ENCODE results near the gene RLBP1.

DNA sequence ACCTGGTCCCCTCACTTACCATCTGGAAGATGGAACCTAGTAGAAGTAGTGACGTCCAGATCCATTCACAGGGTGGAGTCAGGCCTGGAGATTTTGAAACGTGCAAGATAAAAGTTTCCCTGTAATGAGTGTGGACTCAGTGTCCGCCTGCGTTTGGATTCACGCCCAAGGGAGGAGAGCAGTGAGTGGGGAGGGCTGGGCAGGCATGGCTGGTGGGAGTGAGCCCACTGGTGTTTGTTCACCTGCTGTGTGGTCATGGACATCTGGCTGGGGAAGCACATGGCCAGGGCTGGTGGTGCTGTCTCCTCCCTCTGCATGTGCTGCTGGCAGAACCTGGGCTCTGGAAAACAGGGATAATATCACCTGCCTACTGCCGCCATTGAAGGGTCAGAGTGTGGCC, 37.0 kb downstream of the RLBP1 start:
- no peak for TF ChIP-seq EZH2 (IDR thresholded peaks at IDR 0.05; ENCODE audit: low read depth)
- TF ChIP-seq, protein P1, sequence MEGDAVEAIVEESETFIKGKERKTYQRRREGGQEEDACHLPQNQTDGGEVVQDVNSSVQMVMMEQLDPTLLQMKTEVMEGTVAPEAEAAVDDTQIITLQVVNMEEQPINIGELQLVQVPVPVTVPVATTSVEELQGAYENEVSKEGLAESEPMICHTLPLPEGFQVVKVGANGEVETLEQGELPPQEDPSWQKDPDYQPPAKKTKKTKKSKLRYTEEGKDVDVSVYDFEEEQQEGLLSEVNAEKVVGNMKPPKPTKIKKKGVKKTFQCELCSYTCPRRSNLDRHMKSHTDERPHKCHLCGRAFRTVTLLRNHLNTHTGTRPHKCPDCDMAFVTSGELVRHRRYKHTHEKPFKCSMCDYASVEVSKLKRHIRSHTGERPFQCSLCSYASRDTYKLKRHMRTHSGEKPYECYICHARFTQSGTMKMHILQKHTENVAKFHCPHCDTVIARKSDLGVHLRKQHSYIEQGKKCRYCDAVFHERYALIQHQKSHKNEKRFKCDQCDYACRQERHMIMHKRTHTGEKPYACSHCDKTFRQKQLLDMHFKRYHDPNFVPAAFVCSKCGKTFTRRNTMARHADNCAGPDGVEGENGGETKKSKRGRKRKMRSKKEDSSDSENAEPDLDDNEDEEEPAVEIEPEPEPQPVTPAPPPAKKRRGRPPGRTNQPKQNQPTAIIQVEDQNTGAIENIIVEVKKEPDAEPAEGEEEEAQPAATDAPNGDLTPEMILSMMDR (conservative IDR thresholded peaks at IDR 0.05), result no peak
